ENCODE results near the gene GABBR2. TPM values are rescaled to one million over a fixed set of nuclear protein-coding genes. Genes with fewer than 3 reads are reported as not detected.

The GABBR2 gene
- polyA plus RNA-seq, 1 donor (not counting 4 experiments of a cell fraction or from before 2014, with no cell fraction given): 0.01 TPM

GRCh38 chr9:98641695-98642094 is 67.0 kb downstream of the GABBR2 start:
- Histone ChIP-seq H2AFZ (ENCODE audit: control insufficient read depth, low read length) (no peak overlapping the region), H3K9ac (ENCODE audit: control insufficient read depth, extremely low read depth, insufficient read depth, low read length) (no peak overlapping the region), H3K4me3 (ENCODE audit: control insufficient read depth in 2 of 3, extremely low read depth in 1 of 3, insufficient read depth in 2 of 3, low read depth in 1 of 3, low read length in 3 of 3) (no peak overlapping the region), H3K27ac (ENCODE audit: control insufficient read depth, insufficient read depth, low read length) (no peak overlapping the region), H3K36me3 (ENCODE audit: control insufficient read depth in 2 of 2, extremely low read depth in 1 of 2, insufficient read depth in 2 of 2, low read length in 2 of 2) (no peaks in the 10 kb centered on the region), H3K9me1 (ENCODE audit: control insufficient read depth, extremely low read depth, insufficient read depth, low read length) (no peaks in the 10 kb centered on the region), H3K4me2 (ENCODE audit: control insufficient read depth, extremely low read depth, insufficient read depth, low read depth, low read length) (no peak overlapping the region), H4K20me1 (ENCODE audit: control insufficient read depth, extremely low read depth, insufficient read depth, low read length) (no peaks in the 10 kb centered on the region), H3K79me2 (ENCODE audit: control insufficient read depth, insufficient read depth, low read length) (no peaks in the 10 kb centered on the region), H3K27me3 (ENCODE audit: control insufficient read depth, extremely low read depth, insufficient read depth, low read length) (peaks cover 17% of the 10 kb centered on the region), H3K4me1 (ENCODE audit: control insufficient read depth, extremely low read depth, insufficient read depth, low read length) (no peaks in the 10 kb centered on the region), H3K9me3 (ENCODE audit: control insufficient read depth, low read depth, low read length) (no peaks in the 10 kb centered on the region)
- FAIRE-seq (no peak), DNase-seq (ENCODE audit: low read depth, low spot score) (no peak)
- dilution Hi-C loops (cut with MboI; ENCODE audit: extremely low pct_ligation_motif_present, low sequenced_read_pairs): no loop called here
- TF ChIP-seq EZH2 (IDR thresholded peaks at IDR 0.05; ENCODE audit: low read length) (no peak), CTCF (optimal IDR thresholded peaks at IDR 0.05 in 1 of 3, IDR thresholded peaks at IDR 0.05 in 1 of 3, conservative IDR thresholded peaks at IDR 0.05 in 1 of 3; ENCODE audit: extremely low read depth in 1 of 3, insufficient read depth in 2 of 3, low read length in 3 of 3) (no peak)

- dilution Hi-C loops (cut with MboI; ENCODE audit: extremely low pct_ligation_motif_present, low sequenced_read_pairs): no loop called here
- Histone ChIP-seq H3K36me3 (ENCODE audit: control insufficient read depth in 2 of 2, extremely low read depth in 1 of 2, insufficient read depth in 2 of 2, low read length in 2 of 2) (no peaks in the 10 kb centered on the region), H3K79me2 (ENCODE audit: control insufficient read depth, insufficient read depth, low read length) (no peaks in the 10 kb centered on the region), H3K9me3 (ENCODE audit: control insufficient read depth, low read depth, low read length) (no peaks in the 10 kb centered on the region), H3K4me3 (ENCODE audit: control insufficient read depth in 2 of 3, extremely low read depth in 1 of 3, insufficient read depth in 2 of 3, low read depth in 1 of 3, low read length in 3 of 3) (no peak overlapping the region), H3K9me1 (ENCODE audit: control insufficient read depth, extremely low read depth, insufficient read depth, low read length) (no peaks in the 10 kb centered on the region), H3K9ac (ENCODE audit: control insufficient read depth, extremely low read depth, insufficient read depth, low read length) (no peak overlapping the region), H4K20me1 (ENCODE audit: control insufficient read depth, extremely low read depth, insufficient read depth, low read length) (no peaks in the 10 kb centered on the region), H3K27ac (ENCODE audit: control insufficient read depth, insufficient read depth, low read length) (no peak overlapping the region), H2AFZ (ENCODE audit: control insufficient read depth, low read length) (no peak overlapping the region), H3K27me3 (ENCODE audit: control insufficient read depth, extremely low read depth, insufficient read depth, low read length) (peaks cover 11% of the 10 kb centered on the region), H3K4me1 (ENCODE audit: control insufficient read depth, extremely low read depth, insufficient read depth, low read length) (no peaks in the 10 kb centered on the region), H3K4me2 (ENCODE audit: control insufficient read depth, extremely low read depth, insufficient read depth, low read depth, low read length) (no peak overlapping the region)
- DNase-seq (ENCODE audit: low read depth, low spot score) (no peak), FAIRE-seq (no peak)
- TF ChIP-seq EZH2 (IDR thresholded peaks at IDR 0.05; ENCODE audit: low read length): no peak
- no peak for TF ChIP-seq CTCF (optimal IDR thresholded peaks at IDR 0.05 in 1 of 3, IDR thresholded peaks at IDR 0.05 in 1 of 3, conservative IDR thresholded peaks at IDR 0.05 in 1 of 3; ENCODE audit: extremely low read depth in 1 of 3, insufficient read depth in 2 of 3, low read length in 3 of 3)
Observed at GRCh38 chr9:98640394-98640793, 68.3 kb downstream of the GABBR2 start.
